22Rv1 (cell line): ENCODE measurements around the gene VAT1.

ENCODE experiments used
- H3K27ac ChIP-seq: fragments of 450-650 bp; 2 replicates; pipeline ENCODE4 v1.5.1; 2017
- CTCF ChIP-seq: fragments of 450-650 bp; IDR thresholded peaks from 2 replicates; pipeline ENCODE4 v1.5.1; 2017; ENCODE audit warnings: mild to moderate bottlenecking
- ZFX ChIP-seq: fragments of 450-650 bp; IDR thresholded peaks from 2 replicates; pipeline ENCODE4 v1.6.1; 2017; ENCODE audit warnings: antibody characterized with exemption, borderline replicate concordance

VAT1 gene

DNA sequence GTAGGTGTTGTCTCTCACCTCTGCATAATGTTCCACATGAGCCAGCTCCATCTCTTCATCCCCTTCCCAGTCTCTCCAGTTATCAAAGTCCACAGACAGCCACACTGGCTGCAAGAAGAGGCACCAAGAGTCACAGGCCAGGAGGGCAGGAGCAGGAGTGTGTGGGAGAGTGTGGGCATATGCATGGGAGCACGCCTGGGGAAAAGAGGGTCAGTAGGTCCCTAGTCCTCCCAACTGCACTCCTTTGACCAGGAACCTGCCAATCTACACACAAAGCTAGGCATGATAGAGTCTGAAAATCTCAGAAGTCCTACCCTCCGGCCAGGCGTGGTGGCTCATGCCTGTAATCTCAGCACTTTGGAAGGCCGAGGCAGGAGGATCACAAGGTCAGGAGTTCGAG is 50.6 kb downstream of the VAT1 start:
- H3K27ac ChIP-seq, result no peak overlapping the region
- no peak for TF ChIP-seq ZFX
- no peak for TF ChIP-seq CTCF

DNA sequence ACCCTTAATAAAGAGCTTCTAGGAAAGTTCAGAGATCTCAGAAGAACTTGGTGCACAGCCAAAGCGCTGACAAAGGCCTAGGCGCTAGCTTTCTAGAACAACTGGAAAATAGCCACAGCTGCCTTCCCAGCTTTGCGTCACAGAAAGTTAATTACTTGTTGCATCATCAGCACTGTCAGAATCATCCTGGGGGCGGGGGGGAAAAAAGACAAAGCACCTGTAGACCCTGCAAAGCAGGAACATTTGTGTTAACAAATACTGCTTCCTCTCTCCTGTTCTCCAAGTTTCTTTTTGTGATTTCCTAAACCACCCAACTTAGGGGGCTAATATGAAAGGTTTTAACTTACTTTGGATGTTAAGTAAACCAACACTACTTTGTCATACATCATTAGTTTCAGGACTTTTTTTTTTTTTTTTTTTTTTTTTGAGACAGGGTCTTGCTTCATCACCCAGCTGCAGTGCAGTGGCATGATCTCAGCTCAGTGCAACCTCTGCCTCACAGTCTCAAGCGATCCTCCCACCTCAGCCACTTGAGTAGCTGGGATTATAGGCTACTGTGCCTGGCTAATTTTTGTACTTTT is 53.1 kb downstream of the VAT1 start:
- no peak overlapping the region for H3K27ac ChIP-seq

DNA sequence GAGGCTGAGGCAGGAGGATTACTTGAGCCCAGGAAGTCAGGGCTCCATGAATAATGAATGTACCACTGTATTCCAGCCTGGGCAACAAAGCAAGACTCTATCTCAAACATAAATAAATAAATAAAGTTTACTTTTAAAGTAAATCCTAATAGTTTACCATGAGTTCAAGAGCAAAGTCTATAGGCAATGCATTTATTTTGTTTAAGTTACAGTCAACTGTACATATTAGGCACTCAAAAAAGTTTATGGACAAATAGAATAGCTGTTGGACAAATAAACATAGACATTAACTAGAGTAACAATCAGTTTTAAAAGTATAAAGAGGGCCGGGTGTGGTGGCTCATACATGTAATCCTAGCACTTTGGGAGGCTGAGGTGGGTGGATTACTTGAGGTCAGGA is 54.3 kb downstream of the VAT1 start:
- TF ChIP-seq CTCF (no peak), ZFX (no peak)
- H3K27ac ChIP-seq, result no peak overlapping the region

More for the DNA sequence above, 53.1 kb downstream of the VAT1 start:
- no peak for TF ChIP-seq ZFX
- no peak for TF ChIP-seq CTCF
